ENCODE data around the gene MT1F.

DNA sequence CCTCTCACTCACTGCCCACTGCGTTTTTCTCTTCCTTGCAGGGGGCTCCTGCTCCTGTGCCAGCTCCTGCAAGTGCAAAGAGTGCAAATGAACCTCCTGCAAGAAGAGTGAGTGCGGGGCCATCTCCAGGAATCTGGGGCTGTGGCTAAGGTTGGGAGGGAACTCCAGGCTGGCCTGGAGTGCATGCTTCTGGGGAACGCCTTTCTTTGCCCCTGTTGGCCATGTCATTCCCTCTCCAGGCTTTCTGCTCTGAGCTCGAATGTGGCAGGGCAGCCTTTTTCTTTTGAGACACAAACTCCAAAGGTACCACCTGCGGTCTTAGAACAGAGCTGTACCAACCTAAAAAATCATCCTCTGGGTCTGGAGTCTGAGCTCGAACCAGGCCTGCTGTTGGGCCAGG lies 39.6 kb upstream of the MT1F start:
- TF ChIP-seq, protein P1, sequence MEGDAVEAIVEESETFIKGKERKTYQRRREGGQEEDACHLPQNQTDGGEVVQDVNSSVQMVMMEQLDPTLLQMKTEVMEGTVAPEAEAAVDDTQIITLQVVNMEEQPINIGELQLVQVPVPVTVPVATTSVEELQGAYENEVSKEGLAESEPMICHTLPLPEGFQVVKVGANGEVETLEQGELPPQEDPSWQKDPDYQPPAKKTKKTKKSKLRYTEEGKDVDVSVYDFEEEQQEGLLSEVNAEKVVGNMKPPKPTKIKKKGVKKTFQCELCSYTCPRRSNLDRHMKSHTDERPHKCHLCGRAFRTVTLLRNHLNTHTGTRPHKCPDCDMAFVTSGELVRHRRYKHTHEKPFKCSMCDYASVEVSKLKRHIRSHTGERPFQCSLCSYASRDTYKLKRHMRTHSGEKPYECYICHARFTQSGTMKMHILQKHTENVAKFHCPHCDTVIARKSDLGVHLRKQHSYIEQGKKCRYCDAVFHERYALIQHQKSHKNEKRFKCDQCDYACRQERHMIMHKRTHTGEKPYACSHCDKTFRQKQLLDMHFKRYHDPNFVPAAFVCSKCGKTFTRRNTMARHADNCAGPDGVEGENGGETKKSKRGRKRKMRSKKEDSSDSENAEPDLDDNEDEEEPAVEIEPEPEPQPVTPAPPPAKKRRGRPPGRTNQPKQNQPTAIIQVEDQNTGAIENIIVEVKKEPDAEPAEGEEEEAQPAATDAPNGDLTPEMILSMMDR (optimal IDR thresholded peaks at IDR 0.05 in 1 of 3, IDR thresholded peaks at IDR 0.05 in 1 of 3, conservative IDR thresholded peaks at IDR 0.05 in 1 of 3; ENCODE audit: extremely low read depth in 1 of 3, insufficient read depth in 2 of 3, low read length in 3 of 3) = no peak
- no peak for TF ChIP-seq EZH2 (IDR thresholded peaks at IDR 0.05; ENCODE audit: low read length)
